Loucy (cell line): ENCODE results near the gene ATP8B2.
A peak's percentile ranks its signal among the peaks of the same experiment; 100 is the strongest.

ENCODE experiments used
- H2AFZ ChIP-seq: fragments of 200-600 bp; sonication (generic); 2 replicates; pipeline ENCODE4 v1.6.0; 2016; ENCODE audit warnings: antibody characterized with exemption, mild to moderate bottlenecking, low read length, moderate library complexity
- H3F3A ChIP-seq: fragments of 200-600 bp; 2 replicates; pipeline ENCODE4 v1.6.0; 2016; ENCODE audit warnings: antibody characterized with exemption, low read depth, mild to moderate bottlenecking
- H3K27me3 ChIP-seq: fragments of 200-600 bp; sonication (generic); 2 replicates; pipeline ENCODE4 v1.6.1; 2014; ENCODE audit warnings: low read length, mild to moderate bottlenecking; ENCODE audit not compliant: insufficient read depth, poor library complexity, severe bottlenecking
- H3K36me3 ChIP-seq: fragments of 200-600 bp; sonication (generic); 2 replicates; pipeline ENCODE4 v1.6.1; 2016; ENCODE audit warnings: low read length; ENCODE audit not compliant: insufficient read depth
- H3K4me1 ChIP-seq: fragments of 200-600 bp; sonication (generic); 2 replicates; pipeline ENCODE4 v1.5.1; 2014; ENCODE audit warnings: low read length, mild to moderate bottlenecking; ENCODE audit not compliant: insufficient read depth, poor library complexity, severe bottlenecking
- H3K4me2 ChIP-seq: fragments of 200-600 bp; sonication (generic); 2 replicates; pipeline ENCODE4 v1.6.0; 2014; ENCODE audit warnings: antibody characterized with exemption, low read length, low read depth, mild to moderate bottlenecking; ENCODE audit not compliant: poor library complexity, severe bottlenecking
- H3K4me3 ChIP-seq: fragments of 200-600 bp; sonication (generic); 2 replicates; pipeline ENCODE4 v1.5.1; 2014; ENCODE audit warnings: low read length, mild to moderate bottlenecking, mixed read lengths; ENCODE audit not compliant: poor library complexity, severe bottlenecking
- H3K79me2 ChIP-seq: fragments of 200-600 bp; sonication (generic); 2 replicates; pipeline ENCODE4 v1.6.1; 2014; ENCODE audit warnings: low read length; ENCODE audit not compliant: insufficient read depth
- H3K9ac ChIP-seq: fragments of 200-600 bp; sonication (generic); 2 replicates; pipeline ENCODE4 v1.6.0; 2014; ENCODE audit warnings: mild to moderate bottlenecking, low read depth, low read length, moderate library complexity; ENCODE audit not compliant: poor library complexity, severe bottlenecking
- H3K9me2 ChIP-seq: fragments of 200-600 bp; sonication (generic); replicated peaks from 2 replicates; pipeline ENCODE4 v1.6.1; 2016; ENCODE audit warnings: low read depth, low read length, mixed read lengths
- H3K9me3 ChIP-seq: fragments of 200-600 bp; sonication (generic); 2 replicates; pipeline ENCODE4 v1.6.1; 2014; ENCODE audit warnings: mild to moderate bottlenecking, antibody characterized with exemption, low read length, low read depth; ENCODE audit not compliant: insufficient read depth
- H4K20me1 ChIP-seq: fragments of 200-600 bp; sonication (generic); 2 replicates; pipeline ENCODE4 v1.6.0; 2014; ENCODE audit warnings: antibody characterized with exemption, low read length, mild to moderate bottlenecking; ENCODE audit not compliant: insufficient read depth, poor library complexity, severe bottlenecking
- EZH2phosphoT487 ChIP-seq: fragments of 200-600 bp; IDR thresholded peaks from 2 replicates; pipeline ENCODE4 v1.6.1; 2018; ENCODE audit warnings: antibody characterized with exemption, mild to moderate bottlenecking, moderate library complexity, borderline replicate concordance
- TF ChIP-seq, protein P1 (sequence below): fragments of 200-600 bp; sonication (generic); conservative IDR thresholded peaks from 2 replicates; pipeline ENCODE4 v1.5.1; 2014; ENCODE audit warnings: mild to moderate bottlenecking, antibody characterized with exemption, low read length

ATP8B2 gene

DNA sequence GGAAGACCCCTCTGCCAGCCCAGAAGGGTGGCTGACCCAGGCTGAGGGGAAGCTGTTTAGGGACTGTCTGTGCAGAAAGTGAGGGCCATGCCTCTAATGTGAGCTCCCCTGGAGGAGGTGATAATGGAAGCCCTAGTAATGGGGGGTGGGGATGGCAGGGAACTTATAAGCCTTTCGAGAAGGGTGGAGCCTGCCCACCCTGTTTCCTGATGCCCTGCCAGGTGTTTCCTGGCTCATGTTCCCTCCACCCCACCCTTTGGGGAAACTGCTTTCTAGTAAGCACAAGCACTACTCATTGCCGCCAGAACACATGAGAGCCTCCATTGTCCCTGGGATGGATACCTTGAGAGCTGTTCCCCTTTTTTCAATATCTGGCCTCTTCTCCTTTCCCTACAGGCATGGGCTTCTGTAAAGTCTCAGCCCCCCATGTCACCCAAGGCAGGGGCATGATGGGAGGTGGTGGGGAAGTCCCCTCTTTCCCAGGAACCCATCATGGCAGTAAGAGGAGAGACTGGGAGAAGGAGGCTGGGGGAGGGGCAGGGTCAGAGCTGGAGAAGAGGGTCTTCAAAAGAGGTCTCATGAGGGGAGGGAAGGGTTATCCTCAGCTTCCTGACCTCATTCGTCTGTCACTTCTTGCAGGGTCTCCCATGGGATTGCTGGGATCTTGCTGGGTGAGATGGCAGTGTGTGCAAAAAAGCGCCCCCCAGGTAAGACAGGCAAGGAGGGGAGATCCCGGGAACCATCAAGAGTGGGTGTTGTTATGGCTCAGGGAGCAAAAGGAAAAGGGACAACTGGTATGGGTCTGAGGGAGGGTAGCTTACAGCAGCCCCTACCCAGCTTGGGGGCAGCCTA, 2.4 kb downstream of the ATP8B2 start:
- H3K36me3 ChIP-seq, result peaks cover 10% of the 10 kb centered on the region; the same call in 1 of the 2 replicates
- no peaks in the 10 kb centered on the region for H3F3A ChIP-seq
- peak overlapping the region; percentile 95 for H3K4me2 ChIP-seq
- no peaks in the 10 kb centered on the region for H3K9me3 ChIP-seq
- no peaks in the 10 kb centered on the region for H3K27me3 ChIP-seq
- H3K9me2 ChIP-seq, result no peaks in the 10 kb centered on the region
- H3K4me3 ChIP-seq, result peak overlapping the region; percentile 92
- peaks cover 19% of the 10 kb centered on the region for H4K20me1 ChIP-seq
- peaks cover 47% of the 10 kb centered on the region for H3K4me1 ChIP-seq
- TF ChIP-seq EZH2phosphoT487, result no peak
- TF ChIP-seq, protein P1, sequence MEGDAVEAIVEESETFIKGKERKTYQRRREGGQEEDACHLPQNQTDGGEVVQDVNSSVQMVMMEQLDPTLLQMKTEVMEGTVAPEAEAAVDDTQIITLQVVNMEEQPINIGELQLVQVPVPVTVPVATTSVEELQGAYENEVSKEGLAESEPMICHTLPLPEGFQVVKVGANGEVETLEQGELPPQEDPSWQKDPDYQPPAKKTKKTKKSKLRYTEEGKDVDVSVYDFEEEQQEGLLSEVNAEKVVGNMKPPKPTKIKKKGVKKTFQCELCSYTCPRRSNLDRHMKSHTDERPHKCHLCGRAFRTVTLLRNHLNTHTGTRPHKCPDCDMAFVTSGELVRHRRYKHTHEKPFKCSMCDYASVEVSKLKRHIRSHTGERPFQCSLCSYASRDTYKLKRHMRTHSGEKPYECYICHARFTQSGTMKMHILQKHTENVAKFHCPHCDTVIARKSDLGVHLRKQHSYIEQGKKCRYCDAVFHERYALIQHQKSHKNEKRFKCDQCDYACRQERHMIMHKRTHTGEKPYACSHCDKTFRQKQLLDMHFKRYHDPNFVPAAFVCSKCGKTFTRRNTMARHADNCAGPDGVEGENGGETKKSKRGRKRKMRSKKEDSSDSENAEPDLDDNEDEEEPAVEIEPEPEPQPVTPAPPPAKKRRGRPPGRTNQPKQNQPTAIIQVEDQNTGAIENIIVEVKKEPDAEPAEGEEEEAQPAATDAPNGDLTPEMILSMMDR, result no peak
- peak overlapping the region; percentile 87 for H3K9ac ChIP-seq
- H3K79me2 ChIP-seq, result peaks cover 34% of the 10 kb centered on the region
- no peak overlapping the region for H2AFZ ChIP-seq

DNA sequence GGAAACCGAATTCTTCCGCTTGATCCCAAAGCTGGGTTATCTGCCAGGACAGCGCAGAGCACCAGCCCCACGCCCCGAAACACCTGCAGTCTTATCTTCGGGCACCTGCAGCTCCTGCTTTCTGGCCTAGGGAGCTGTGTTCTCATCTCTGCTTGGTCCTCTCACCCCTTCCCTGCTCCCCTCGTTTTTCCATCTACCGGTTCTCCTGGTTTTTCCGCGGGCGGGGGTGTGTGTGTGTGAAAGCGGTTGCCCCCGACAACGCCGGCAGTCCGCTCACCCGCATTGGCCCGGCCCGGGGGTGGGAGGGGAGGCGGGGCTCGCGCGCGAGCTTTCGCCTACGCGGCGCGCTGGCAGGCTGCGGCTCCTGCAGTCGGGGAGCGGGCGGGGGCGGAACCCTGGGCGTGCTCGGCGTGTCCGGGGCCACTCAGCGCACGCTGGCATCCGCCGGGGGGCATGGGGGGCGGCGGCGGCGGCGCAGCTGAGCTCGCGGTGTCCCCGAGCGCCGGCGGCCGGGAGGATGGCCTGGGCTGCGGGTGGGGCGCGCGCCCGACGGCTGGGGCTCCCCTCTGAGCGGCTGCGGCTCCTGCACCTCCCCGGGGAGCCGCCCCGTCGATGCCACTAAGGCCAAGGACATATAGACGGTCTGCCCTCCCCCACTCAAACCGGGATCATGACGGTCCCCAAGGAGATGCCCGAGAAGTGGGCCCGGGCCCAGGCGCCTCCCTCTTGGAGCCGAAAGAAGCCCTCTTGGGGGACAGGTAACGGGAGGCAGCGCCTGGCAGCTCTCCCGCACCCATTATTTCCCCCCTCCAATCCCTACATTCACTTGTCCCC, 3.2 kb downstream of the ATP8B2 start:
- H3K36me3 ChIP-seq, result peaks cover 10% of the 10 kb centered on the region; the same call in 1 of the 2 replicates
- no peaks in the 10 kb centered on the region for H3F3A ChIP-seq
- peaks cover 34% of the 10 kb centered on the region for H3K79me2 ChIP-seq
- peak overlapping the region; percentile 95 for H3K4me2 ChIP-seq
- peaks cover 47% of the 10 kb centered on the region for H3K4me1 ChIP-seq
- H3K9me3 ChIP-seq, result no peaks in the 10 kb centered on the region
- peak overlapping the region; percentile 60 for H3K9ac ChIP-seq
- no peaks in the 10 kb centered on the region for H3K9me2 ChIP-seq
- peaks cover 19% of the 10 kb centered on the region for H4K20me1 ChIP-seq
- H2AFZ ChIP-seq, result no peak overlapping the region
- H3K4me3 ChIP-seq, result peak overlapping the region; percentile 92
- H3K27me3 ChIP-seq, result no peaks in the 10 kb centered on the region
- no peak for TF ChIP-seq EZH2phosphoT487
- TF ChIP-seq, protein P1, result no peak

DNA sequence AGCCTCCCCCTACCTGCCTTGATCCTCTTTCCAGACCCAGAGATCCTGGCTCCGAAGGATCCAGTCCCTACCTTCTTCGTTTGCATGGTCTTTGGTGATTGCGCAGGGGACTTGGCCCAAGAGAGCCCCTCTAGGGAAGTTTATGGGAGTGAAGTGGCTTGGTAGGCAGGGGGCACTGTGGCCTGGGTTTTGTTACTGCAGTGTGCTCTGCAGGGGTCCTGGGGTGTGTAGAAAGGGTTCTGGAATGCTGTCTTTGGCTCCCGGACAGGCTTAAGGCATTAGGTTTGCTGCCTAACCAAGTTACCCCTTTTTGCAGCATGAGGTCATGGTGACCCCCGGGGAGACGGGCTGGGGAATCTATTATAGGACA, 3.8 kb downstream of the ATP8B2 start:
- H4K20me1 ChIP-seq, result peaks cover 19% of the 10 kb centered on the region
- H3K4me2 ChIP-seq, result peak overlapping the region; percentile 95
- no peaks in the 10 kb centered on the region for H3K9me2 ChIP-seq
- H3K9ac ChIP-seq, result peak overlapping the region; percentile 51
- H3K36me3 ChIP-seq, result peaks cover 15% of the 10 kb centered on the region; the same call in 1 of the 2 replicates
- no peaks in the 10 kb centered on the region for H3K27me3 ChIP-seq
- H3K9me3 ChIP-seq, result no peaks in the 10 kb centered on the region
- H3K4me1 ChIP-seq, result peaks cover 47% of the 10 kb centered on the region
- H3K4me3 ChIP-seq, result peak overlapping the region; percentile 92
- peaks cover 34% of the 10 kb centered on the region for H3K79me2 ChIP-seq
- no peak overlapping the region for H2AFZ ChIP-seq
- H3F3A ChIP-seq, result no peaks in the 10 kb centered on the region
- TF ChIP-seq, protein P1, result peak; percentile 69
- TF ChIP-seq EZH2phosphoT487, result no peak
